ENCODE results near the gene SLAIN2. TPM values are rescaled to one million over a fixed set of nuclear protein-coding genes. Genes with fewer than 3 reads are reported as not detected.

Gene SLAIN2
- total and polyA plus RNA-seq, 2 of the 4 experiments (the other 2 are of a cell fraction) = 23.3 to 53.0 TPM

DNA sequence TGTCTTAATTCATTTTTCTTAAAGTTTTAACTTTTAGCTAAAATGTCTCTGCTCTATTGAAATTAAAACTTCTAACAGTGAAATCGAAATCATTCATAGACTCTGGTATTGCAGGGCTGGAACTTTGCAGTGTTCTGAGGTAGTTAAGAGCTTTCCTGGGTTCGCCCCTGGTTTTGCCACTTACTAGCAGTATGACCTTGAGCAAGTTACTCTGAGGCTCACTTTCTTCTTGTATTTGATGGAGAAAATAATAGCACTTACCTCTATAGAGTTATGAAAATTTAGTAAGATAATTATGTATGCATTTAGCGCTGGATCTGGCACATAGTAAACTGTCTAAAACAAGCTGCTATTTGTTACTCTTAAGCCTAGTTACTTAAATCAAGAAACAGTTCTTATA lies 1.7 kb downstream of the SLAIN2 start:
- Histone ChIP-seq H3K9ac (ENCODE audit: low read depth, low read length) (peak overlapping the region; percentile 48; the same call in 1 of the 2 replicates), H4K20me1 (ENCODE audit: insufficient read depth, low read length) (peaks cover 53% of the 10 kb centered on the region), H4K5ac (ENCODE audit: low read depth, low read length) (no peak overlapping the region), H2BK20ac (ENCODE audit: low read depth, low read length) (no peak overlapping the region), H3K9me1 (ENCODE audit: insufficient read depth, low read length) (peaks cover 11% of the 10 kb centered on the region), H3K9me3 (ENCODE audit: control insufficient read depth, insufficient read depth, low read length) (no peaks in the 10 kb centered on the region), H3K27ac (ENCODE audit: insufficient read depth, low read length) (no peak overlapping the region), H2AFZ (replicated peaks; ENCODE audit: low read length, poor library complexity) (no peak overlapping the region), H3K4ac (ENCODE audit: low read depth, low read length) (no peak overlapping the region), H3K18ac (ENCODE audit: low read depth, low read length) (no peak overlapping the region), H2AK9ac (replicated peaks; ENCODE audit: low read depth, low read length, poor library complexity) (no peak overlapping the region), H3K4me2 (ENCODE audit: low read depth, low read length) (peak overlapping the region; percentile 98), H4K8ac (ENCODE audit: low read depth in 2 of 2, low read length in 2 of 2) (no peak overlapping the region), H2AK5ac (ENCODE audit: low read depth, low read length) (no peak overlapping the region), H3K14ac (replicated peaks; ENCODE audit: low read depth, low read length) (peak overlapping the region; percentile 66; the same call in 1 of the 2 replicates), H3K79me1 (ENCODE audit: low read depth in 1 of 2, low read length in 2 of 2) (peaks cover 14 to 56% of the 10 kb centered on the region in 2 experiments), H3K27me3 (ENCODE audit: control insufficient read depth, insufficient read depth, low read length) (no peaks in the 10 kb centered on the region), H3K4me3 (ENCODE audit: insufficient read depth, low read depth, low read length) (peak overlapping the region; percentile 90), H2BK120ac (ENCODE audit: low read depth, low read length) (no peak overlapping the region), H2BK15ac (ENCODE audit: low read depth, low read length) (no peak overlapping the region), H3K4me1 (ENCODE audit: control insufficient read depth, insufficient read depth, low read length) (peaks cover 8% of the 10 kb centered on the region; the same call in 1 of the 2 replicates), H3K56ac (ENCODE audit: extremely low read depth, insufficient read depth, low read length) (no peak overlapping the region), H3K36me3 (ENCODE audit: control insufficient read depth, insufficient read depth, low read length) (no peaks in the 10 kb centered on the region), H3K23ac (ENCODE audit: low read depth, low read length) (peak overlapping the region; percentile 95; the same call in 1 of the 2 replicates), H2BK5ac (ENCODE audit: low read depth, low read length, poor library complexity, severe bottlenecking) (no peak overlapping the region), H4K91ac (ENCODE audit: insufficient read depth, low read depth, low read length) (no peak overlapping the region; the same call in 1 of the 2 replicates)
- WGBS, 2 experiments (ENCODE audit: extremely low coverage in 2 of 2, insufficient read length in 1 of 2) = no CpG with 5 or more reads among the region's 3 CpGs
- dilution Hi-C loops (cut with HindIII; ENCODE audit: low sequenced_read_pairs, unreplicated experiment) (no loop called here), intact Hi-C loops (cut with micrococcal nuclease) (no loop called here), in situ Hi-C loops (cut with MboI; ENCODE audit: low sequenced_read_pairs) (no loop called here)
- POLR2A ChIA-PET (ENCODE audit: unreplicated experiment) = no interaction called here
- CTCF ChIA-PET = interaction anchor here (1.5 kb wide), 1 partner anchor 28 kb away, joined by 3 read pairs; no protein-coding TSS in a partner anchor
- no TSS peak for BruUV-seq (replicated peaks)
- no peak for TF ChIP-seq FOS (IDR thresholded peaks at IDR 0.05; ENCODE audit: low read depth, low read length)
- TF ChIP-seq, protein P1, sequence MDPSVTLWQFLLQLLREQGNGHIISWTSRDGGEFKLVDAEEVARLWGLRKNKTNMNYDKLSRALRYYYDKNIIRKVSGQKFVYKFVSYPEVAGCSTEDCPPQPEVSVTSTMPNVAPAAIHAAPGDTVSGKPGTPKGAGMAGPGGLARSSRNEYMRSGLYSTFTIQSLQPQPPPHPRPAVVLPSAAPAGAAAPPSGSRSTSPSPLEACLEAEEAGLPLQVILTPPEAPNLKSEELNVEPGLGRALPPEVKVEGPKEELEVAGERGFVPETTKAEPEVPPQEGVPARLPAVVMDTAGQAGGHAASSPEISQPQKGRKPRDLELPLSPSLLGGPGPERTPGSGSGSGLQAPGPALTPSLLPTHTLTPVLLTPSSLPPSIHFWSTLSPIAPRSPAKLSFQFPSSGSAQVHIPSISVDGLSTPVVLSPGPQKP (IDR thresholded peaks at IDR 0.05; ENCODE audit: borderline replicate concordance, low read depth, low read length) = no peak
- TF ChIP-seq POLR2A (IDR thresholded peaks at IDR 0.05; ENCODE audit: low read depth, low read length) = no peak
- TF ChIP-seq RAD21 (IDR thresholded peaks at IDR 0.05; ENCODE audit: low read length) = no peak
- DNase-seq = no peak
- no peak for ATAC-seq (ENCODE audit: low read depth)
